NCI-H2081 (cell line): Measurements from ENCODE around the gene PRKCZ.

Experiments used
- DNase-seq, 2 experiments: peaks; one replicate each; lab custom pipeline; 2025; lab: John Stamatoyannopoulos, UW

PRKCZ gene

DNA sequence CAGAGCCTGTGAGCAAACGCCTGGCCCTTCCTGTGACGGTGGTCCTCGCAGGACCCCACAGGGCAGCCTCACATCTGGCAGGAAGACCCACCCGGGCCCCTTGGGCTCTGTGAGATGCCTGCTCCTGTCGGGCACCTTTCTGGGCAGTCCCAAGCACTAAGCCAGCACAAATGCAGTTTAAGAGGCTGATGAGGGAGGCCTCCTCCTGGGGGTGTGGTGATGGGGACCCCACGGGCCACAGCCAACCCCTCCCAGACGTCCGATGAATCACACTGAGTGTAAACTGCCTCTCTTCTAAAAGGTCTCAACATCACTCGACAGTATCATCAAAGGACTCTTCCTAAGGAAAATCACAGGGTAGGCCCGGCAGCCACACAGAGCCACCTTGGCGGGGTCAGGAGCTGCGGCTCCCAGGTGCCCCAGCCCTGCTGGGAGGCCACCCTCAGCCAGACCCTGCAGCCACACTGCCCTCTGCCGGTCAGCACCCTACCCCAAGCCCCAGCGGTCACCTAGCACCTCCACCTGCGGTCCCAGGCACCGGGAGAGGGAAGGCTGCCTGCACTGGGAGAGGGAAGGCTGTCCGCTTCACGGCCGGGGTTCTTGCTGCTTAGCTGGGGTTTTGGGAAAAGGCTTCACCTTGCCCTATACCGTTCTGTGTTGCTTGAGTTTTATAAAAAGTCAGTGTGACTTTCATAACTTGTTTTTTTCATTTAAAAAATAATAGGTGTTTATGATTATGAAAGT lies 3.9 kb upstream of the PRKCZ start:
- DNase-seq = peak; percentile 25 to 37

DNA sequence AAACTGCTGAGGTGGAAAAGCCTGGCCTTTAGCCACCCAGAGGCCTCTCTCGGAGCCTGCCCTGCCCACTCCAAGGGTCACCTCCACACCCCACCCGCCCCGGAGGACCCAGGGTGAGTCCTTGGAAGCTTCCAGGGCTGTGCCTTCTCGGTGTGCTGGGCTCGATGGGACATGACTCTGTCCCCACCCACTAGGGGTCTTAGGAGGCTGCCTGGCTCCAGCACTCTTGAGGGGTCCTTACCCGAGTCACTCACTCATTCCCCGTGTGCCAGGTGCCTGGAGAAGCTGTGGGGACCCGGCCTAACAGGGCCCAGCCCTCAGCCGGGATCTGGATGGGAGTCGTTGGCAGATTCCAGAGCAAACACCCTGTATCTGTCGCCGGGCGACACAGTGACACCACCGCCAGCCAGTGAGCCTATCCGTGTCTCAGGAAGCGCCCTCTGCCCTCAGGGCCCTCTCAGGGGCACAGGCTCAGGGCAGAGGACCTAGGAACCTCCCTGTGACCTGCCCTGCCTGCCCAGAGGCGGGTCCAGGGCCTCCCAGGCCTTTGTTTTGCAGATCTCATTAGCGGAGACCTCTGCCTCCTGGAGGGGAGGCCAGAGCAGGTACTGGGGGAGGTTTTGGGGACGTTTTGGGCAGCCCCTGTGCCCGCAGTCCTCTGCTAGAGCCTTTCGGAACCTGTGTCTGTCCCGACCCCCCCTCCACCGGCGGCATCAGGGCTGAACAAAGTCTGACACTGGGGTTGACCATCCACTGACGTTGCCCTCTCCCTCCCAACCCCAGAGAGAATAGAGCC lies 3.1 kb upstream of the PRKCZ start:
- DNase-seq = no peak

DNA sequence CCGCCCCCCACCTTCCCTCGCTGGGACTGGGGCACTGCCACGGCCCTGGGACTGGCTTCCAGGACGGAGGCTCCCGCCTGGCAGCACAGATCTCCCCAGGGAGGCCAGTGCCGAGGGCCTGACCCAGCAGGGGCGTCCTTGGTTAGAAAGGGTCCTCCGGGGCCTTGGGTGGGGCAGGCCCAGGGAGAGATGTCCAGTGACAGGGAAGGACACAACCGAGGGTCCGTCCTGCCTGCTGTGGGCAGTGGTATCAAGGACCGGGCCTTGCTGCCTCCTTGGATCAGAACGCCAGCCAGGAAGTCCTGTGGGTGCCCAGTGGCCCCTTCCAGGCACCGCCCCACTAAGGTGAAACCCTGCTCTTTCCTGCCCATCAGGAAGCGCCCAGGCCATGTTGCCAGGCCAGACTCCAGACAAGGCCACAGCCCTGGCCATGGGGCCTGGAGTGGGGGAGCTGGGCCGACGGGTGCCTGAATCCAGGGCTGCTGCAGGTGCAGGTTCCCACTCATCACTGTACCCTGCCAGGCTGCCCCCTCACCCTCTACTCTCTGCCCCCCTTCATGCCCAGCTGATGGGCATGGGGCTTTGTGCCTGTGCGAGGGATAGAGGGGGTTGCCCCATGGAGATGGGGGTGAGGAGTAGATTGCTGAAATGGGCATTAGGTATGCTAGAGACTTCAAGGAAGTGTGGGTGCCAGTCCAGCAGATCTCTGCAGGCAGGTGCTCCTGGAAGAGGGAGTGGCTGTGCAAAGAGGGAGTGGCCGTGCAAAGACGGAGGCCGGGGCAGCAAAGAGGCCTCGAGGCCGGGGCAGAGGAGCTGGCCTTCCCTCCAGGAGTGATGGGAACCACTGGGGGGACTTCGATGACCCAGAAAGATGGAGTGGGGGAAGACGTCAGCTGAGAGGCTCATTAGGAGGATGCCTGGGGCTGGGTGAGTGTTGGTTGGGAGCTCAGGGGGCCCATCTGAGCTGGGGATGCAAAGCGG lies 2.2 kb upstream of the PRKCZ start:
- no peak for DNase-seq

DNA sequence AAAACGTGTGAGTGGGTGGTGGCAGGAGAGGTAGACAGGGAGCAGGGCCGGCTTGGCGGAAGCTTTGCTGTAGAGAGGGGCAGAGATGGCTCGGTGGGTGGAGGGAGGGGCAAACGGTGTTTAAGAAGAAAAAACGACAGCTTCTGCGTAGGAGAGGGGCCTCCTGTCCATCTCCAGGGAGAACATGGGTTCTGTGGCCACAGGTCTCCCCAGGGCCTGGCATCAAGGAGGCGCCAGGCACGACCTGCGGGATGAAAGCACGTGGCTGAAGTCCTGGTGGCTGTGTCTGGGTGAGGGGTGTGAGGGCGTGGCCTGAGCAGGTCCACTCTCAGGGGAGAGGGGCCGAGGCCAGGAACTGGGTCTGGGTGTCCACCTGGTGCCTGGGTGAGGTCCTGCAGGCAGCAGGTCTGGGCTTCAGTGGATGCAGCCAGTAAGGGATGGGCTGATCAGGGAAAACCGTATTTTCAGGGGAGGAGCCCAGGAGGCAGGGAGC lies 940 bp upstream of the PRKCZ start:
- peak; percentile 21 to 27 for DNase-seq

DNA sequence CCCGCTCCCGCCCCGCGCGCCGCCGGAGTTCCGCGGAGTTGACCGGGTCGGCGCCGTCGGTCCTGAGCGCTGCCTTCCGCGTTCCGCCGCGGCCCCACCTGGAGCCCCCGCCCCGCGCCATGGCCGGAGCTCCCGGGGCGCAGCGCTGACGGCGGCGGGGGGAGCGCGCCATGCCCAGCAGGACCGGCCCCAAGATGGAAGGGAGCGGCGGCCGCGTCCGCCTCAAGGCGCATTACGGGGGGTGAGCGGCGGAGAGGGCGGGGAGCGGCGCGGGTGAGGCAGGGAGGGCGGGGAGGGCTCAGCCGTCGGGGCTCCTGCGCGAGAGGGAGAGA lies 216 bp downstream of the PRKCZ start:
- DNase-seq = peak; percentile 59 to 66

DNA sequence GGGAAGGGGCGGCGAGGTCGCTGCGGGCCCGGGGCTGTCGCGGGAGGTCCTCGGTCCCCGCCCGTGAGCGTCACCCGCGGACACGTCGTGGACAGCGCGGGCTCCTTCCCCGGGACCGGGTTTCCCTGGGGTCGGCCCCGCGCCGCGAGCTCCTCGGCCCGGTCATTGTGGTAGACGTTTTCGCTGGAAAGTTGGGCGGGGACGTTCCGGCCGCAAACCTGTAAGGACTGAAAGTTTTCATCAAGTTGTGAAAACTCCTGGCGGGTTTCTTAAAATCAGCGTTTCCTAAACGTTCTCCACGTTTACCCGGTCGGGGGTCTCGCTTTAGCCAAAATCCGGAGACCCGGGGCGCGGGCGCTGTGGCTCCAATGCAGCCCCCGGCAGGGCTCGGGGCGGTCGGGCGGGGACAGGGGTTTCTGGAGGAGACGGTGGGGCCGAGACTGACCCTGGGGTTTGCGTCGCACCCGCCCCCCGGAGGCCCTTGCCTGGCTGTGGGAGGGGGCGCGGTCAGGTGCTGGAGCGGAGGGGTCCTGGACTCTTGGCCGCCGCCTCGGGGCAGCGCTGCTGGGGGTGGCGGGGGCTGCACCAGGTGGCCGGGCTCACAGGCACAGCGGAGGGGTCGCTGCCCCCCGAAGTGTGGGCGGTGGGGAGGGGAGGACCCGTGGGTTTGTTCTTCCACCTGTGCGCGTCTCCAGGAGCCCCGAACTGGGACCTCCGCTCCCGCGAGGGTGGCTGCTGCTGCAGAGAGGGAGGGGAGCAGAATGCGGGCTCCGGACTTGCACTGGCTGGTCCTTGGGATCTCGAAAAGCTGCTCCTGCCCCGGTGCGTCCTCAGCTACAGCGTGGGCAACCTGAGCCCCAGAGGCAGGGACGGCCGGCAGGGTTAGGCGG lies 827 bp downstream of the PRKCZ start:
- no peak for DNase-seq

DNA sequence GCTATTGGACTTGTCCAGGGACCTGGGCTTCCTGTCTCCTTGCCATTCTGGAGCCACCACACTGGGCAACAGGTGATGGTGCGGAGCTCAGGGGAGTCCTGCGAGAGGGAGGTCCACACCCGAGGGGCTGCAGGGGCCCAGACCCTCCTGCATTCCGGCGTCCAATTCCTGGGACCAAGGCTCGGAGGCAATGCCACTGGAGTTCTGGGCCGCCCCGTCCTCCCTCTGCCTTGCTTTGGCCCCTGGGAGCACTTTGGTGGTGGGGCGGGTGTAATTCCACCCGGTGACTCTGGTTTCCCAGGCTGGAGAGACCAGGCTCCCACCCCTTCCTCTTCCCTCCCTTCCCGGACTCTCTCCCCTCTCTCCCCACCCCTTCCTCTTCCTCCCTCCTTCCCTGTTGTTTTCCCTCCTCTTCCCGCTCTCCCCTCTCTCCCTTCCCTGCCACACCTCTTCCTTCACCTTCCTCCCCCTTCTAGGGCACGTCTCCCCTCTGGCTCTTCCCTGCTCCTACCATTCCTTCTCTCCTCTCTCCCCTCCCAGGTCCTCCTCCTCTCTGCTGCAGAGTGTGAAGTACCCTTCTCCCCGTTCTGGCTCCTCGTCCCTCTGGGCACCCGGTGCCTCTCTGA lies 2.0 kb downstream of the PRKCZ start:
- DNase-seq = no peak

DNA sequence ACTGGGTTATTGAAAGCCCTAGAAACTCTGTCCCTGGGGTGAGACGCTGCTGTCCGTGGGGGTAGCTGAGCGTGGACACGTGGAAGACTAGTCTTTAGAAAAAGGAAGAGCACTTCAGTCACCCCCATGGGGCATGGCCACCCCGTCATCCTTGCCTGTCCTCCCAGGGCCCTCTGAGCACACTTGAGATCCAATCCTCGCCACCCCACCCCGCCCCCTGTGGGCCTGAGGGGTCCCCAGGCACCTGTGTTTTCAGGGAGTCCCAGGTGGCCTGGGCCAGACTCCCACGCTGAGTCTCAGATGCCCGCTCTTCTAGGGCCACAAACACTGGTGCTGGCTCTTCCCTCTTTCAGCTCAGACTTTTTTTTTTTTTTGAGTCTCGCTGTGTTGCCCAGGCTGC lies 2.5 kb downstream of the PRKCZ start:
- no peak for DNase-seq

DNA sequence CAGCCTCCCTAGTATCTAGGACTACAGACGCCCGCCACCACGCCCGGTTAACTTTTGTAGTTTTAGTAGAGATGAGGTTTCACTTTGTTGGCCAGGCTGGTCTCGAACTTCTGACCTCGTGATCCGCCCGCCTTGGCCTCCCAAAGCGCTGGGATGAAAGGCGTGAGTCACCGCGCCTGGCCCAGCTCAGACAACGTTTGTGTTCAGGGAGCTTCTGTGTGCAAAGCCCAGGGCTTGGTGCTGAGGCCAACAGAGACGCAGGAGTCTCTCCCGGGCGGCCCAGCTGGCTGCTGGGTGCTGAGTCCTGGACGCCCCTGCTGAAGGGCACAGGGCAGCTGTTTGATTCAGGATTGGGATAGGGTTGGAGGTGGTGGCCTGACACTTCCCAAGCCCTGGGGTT lies 3.0 kb downstream of the PRKCZ start:
- no peak for DNase-seq

DNA sequence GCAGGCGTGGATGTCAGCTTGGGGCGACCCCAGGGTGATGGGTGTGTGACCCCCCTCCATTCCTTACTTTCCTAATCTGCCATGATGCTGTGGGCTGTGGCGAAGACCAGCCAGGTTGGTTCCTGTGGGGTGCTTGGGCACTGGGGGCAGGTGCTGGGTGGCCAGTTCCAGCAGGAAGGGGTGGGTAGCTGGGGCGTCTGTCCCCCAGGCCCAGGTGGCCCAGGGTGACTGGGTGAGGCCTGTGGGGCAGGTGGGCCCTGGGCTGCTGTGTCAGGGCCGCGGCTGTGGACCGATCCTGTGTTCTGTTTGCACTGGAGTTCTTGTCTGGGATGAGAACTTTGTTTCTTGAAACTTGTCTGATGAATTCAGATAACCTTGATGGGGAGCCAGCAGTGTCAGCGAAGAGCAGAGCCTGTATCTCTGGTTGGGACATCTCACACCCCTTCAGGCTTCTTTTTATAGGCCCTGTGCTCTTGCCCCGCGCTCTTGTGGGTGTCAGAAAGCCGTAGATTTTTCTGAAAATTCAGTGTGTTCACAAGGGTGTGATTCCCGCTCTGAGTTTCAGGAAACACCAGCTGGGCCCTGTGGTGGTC lies 3.7 kb downstream of the PRKCZ start:
- no peak for DNase-seq

DNA sequence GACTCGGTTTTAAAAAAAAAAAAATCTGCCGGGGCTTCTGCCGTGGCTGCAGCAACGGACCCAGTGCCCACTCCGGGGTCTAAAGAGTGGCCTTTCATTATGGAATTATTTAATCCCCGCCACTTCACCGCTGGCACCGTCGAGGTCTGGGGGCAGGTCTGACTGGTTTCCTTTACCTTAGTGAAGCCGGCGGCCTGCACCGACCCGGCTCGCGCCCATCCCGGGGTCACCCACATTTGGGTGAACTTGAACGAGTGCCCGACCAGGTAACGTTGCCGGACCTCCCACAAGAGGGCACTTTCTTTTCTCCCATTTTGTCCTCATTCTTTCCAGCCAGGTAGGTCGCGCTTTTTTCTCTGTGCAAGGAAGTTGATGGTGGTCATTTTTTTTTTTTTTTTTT lies 4.3 kb downstream of the PRKCZ start:
- DNase-seq = no peak

DNA sequence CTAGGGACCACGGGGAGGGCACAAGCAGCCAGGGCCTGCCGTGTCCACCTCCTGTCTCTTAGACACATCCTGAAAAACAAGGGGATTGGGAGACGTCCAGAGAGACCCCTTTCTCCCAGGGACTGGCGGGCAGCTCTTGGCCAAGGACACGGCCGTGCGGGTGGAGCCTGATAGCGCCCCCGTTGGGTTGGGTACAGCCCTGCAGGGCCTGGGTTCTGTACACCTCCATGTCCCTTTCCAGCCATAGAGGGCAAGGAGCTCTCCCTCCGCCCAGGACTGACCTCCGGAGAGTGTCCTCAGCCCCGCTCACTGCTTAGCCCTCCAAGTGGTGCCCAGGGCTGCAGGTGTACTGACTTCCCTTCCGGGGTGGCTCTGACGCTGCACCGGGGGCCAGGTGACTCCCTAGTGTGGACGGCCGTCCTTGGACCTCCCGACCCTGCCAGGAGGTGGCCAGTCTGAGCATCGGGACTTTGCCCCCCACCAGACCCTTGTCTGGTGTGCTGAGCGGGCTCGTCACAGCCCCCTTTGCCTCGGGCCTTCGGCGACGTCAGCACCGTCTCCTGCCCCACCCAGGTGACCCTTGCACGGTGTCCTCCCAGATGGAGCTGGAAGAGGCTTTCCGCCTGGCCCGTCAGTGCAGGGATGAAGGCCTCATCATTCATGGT lies 5.8 kb downstream of the PRKCZ start:
- no peak for DNase-seq

DNA sequence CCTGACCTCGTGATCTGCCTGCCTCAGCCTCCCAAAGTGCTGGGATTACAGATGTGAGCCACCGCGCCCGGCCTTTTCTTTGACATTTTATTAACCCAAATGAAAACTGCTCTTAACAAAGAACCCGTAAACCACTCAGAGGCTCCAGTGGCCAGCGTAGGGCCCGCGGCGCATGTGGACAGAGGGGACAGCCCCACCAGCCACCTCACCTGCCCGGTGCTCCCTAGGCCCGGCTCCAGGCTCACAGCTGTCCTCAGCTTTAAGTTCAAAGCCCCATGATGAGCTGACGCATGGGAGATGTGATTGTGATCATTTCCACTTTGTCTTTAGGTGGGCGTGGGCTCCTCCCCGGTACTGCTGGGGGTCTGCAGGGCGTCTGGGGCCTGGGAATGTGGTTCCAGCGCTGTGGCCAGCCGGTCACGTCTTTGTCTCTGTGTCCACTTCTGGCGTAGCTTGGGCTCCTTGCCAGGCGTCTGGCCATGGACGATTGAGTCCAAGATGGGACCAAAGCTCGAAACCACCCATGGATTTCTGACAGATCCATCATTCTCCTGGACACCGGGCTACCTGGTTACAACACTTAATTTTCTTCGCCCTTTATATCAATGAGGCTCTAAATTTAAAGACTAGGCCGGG lies 6.9 kb downstream of the PRKCZ start:
- no peak for DNase-seq

DNA sequence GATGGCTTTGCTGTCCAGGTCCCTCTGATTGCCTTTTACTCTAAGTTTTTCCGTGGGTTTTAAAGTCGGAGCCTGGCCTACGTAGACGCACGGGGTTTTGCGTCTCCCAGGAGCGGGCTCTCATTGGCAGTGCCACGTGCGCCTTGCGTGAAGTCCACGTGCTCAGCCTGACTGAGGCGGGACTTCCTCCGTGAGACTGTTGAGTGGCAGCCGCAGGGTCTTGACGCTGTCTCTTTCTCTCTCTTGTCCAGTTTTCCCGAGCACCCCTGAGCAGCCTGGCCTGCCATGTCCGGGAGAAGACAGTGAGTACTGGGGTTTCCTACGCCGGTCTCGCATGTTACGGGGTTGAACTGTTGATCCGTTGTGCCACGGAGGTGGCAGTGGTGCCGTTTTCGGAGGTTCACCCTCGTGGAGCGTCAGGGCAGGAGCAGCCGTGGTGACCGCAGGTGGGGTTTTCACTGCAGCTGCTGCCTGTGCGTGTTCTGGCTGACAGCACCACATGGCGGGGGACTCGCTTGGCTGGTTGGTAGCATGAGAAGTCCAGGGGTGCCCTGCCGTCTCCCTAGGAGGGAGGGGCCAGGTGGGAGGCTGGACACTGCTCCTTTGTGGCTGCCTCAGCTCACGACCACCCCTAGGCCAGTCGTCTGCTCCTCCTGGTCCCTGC lies 9.2 kb downstream of the PRKCZ start:
- DNase-seq = no peak

DNA sequence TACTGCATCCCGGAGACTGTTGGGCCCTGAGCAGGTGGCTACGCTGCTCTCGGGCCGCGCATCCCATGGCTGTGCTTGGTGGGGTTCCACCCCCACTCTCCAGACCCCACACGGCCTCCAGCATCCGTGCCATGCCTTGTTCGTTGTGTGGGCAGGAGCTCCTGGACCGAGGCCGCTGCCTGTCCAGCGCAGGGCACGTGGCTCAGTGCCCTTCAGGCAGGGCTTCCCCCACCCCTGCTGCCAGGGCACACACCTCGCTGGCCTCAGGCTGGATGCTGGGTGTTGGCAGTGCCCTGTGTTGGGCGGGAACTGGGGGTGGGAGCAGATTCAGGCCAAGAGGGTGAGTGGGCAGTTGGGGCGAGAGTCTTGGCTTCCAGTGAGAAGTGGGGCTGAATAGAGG lies 9.9 kb downstream of the PRKCZ start:
- DNase-seq = no peak

DNA sequence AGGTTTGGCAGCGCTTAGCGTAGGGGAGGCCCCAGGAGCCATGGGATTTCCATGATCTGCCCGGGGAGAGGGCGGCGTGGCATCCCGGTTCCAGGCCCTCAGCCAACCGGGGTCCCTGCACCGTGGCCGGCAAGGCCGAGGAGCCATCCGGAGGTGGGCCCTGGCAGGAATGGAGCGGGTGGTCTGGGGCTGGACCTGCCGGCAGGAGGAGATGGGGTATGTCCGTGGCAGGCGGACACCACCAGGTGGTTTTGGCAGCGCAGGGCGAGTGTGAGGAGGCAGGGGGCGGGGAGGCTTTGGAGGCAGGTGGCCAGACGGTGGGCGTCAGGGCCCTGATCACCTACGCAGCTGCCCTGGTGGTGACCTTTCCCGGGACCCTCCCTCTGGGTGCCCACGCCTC lies 10.3 kb downstream of the PRKCZ start:
- no peak for DNase-seq

DNA sequence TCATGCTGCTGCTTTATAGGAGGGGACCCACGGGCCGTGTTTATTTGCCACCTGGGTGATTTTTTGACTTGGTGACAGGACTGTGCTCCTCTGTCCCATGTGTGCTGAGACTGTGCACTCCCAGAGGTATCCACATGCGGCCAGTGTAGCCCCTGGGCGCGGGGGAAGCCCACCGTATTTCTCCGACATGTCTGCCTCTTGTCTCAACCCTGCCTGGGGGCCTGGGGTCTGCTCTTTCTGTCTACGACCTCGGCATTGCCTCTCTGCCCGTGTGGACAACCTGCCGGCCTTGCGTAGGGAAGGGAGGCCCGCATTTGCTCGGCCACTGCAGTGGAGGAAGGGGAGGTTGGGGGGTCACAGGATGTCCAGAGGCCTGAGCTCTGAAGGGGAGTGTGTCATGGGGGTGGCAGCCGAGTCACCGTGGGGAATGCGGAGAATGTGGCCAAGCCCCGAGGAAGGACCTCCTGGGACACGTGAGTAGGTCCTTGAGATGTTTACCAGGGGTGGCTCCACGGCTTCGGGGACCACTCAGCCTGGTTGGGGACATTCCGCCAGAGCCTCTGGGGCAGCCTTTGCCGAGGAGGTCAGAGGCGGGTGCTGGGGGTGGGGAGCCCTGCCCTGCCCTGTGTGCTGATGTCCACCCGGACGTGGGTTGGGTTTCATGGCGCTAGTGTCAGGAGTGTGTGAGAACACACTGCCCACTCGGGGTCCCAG lies 11.0 kb downstream of the PRKCZ start:
- no peak for DNase-seq

DNA sequence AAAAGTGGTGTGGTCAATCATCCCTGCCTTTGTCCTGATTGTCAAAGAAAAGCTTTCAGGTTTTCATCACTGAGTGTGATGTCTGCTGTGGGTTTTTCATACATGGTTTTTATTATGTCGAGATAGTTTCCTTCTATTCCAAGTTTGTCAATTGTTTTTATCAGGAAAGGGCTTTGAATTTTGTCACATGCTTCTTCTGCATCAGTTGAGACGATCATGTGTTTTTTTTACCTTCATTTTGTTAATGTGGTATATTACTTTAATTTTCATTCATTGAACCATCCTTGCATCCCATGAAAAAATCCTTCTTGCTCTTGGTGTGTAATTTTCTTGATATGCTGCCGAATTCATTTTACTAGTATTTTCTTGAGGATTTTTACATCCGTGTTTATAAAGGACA lies 15.5 kb downstream of the PRKCZ start:
- no peak for DNase-seq
